Measurements from ENCODE around the gene SCYGR1.

- TF ChIP-seq POLR2A (IDR thresholded peaks at IDR 0.05; ENCODE audit: low read length) (no peak), GATA1 (IDR thresholded peaks at IDR 0.05; ENCODE audit: low read depth, low read length) (no peak)
Measured at GRCh38 chr2:227341553-227341952, 46.2 kb downstream of the SCYGR1 start.

Measured in erythroblast (primary cell).